Peyer's patch (tissue), 4 donors: Measurements from ENCODE around the gene PTPRB.

ENCODE experiments used
- POLR2A ChIP-seq, 2 donors: fragments of 450-650 bp; IDR thresholded peaks; one replicate each; pipeline ENCODE4 v1.5.1; 2017; ENCODE audit warnings: antibody characterized with exemption in 2 of 2, mild to moderate bottlenecking in 2 of 2, moderate library complexity in 2 of 2
- TF ChIP-seq, protein P1 (sequence below), 6 experiments: fragments of 450-650 bp in 4 of 6; fragments of 200-600 bp in 2 of 6; sonication (generic) in 1 of 6; IDR thresholded peaks; one replicate each; pipeline ENCODE4 v1.5.1; 2017 to 2019; ENCODE audit warnings: antibody characterized with exemption in 6 of 6, mild to moderate bottlenecking in 3 of 6, moderate library complexity in 1 of 6

DNA sequence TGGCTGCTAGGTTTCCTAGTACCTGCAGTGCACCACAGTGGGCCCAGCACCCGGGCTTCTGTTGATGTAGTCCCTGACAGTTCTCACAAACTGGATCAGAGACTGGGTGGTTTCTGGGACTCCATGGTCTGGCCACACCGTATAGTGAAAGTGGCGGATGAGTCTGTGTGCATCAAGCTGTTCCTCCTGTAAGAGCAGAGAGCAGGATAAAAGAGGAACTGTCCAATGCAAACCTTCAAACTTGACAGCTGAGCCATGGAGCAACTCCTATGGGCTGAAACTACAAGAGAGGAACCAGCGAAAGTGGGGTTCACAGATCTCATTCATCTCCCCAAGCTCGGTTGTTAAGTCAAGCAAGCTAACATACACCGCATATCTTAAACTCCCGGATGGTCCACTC is 102.8 kb downstream of the PTPRB start:
- TF ChIP-seq POLR2A (IDR thresholded peaks at IDR 0.05): no peak
- TF ChIP-seq, protein P1, sequence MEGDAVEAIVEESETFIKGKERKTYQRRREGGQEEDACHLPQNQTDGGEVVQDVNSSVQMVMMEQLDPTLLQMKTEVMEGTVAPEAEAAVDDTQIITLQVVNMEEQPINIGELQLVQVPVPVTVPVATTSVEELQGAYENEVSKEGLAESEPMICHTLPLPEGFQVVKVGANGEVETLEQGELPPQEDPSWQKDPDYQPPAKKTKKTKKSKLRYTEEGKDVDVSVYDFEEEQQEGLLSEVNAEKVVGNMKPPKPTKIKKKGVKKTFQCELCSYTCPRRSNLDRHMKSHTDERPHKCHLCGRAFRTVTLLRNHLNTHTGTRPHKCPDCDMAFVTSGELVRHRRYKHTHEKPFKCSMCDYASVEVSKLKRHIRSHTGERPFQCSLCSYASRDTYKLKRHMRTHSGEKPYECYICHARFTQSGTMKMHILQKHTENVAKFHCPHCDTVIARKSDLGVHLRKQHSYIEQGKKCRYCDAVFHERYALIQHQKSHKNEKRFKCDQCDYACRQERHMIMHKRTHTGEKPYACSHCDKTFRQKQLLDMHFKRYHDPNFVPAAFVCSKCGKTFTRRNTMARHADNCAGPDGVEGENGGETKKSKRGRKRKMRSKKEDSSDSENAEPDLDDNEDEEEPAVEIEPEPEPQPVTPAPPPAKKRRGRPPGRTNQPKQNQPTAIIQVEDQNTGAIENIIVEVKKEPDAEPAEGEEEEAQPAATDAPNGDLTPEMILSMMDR (IDR thresholded peaks at IDR 0.05): no peak
